SK-MEL-5 (cell line): ENCODE data around the gene MYBPC2. TPM values are rescaled to one million over a fixed set of nuclear protein-coding genes. Genes with fewer than 3 reads are reported as not detected.
A peak's percentile ranks its signal among the peaks of the same experiment; 100 is the strongest.
"Not testable (repeated sequence)": the region's sequence is repeated elsewhere in the genome, so short reads cannot be mapped to it uniquely, and the experiment has no call there.

Source experiments
- DNase-seq: peaks from one replicate; pipeline ENCODE4 v3.0.0-alpha.2; 2016; ENCODE audit warnings: low read depth, low spot score
- in situ Hi-C: cut with HindIII; loops from 2 replicates; pipeline ENCODE4 v1.10.0; 2016; ENCODE audit warnings: low sequenced_read_pairs, high pct_unique_total_duplicates, low pct_unique_long_range_greater_than_20kb
- total RNA-seq: library from RNA; depleted of rRNA; stranded (reverse); fragments of >200 nt; shearing (Covaris generic); gene quantifications from 2 replicates; pipeline ENCODE4 v1.2.3, GENCODE V29; 2014

Gene MYBPC2
- total RNA-seq, 1 experiment from 2014 or later: not detected

DNA sequence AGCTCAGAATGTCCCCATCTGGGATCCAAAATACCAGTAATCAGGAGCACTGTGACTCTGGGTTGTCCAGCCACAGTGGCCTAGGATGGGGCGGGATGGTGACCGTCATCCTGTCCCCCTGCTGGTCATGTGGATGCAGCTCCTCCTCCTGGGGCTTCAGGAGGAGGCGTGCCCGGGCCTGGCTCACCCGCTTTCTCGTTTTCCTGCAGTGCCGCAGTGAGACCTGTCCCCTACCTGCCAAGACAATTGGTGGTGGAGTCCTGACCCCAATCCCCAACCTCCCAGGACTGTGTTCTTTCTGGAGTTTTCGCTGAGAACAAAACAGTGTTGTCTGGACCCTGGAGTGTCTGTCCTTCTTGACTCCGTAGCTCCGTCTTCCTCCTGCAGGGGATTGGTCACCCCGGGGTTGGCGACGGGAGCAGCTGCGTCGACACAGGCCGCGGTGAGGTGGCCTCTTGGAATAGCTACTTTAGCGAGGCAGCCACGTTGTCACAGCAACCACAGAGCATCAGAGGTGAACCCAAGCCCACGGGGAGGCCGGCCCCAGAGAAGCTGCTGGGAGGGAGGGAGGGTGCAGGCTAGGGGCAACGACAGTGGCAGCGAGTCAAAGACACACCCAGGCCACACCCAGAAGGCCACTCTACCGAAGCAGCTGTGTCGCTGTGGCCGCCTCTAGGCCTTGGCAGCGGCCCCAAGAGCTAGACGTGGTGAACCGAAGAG, 33.5 kb downstream of the MYBPC2 start:
- no peak for DNase-seq

GRCh38 chr19:50466706-50467039, 34.0 kb downstream of the MYBPC2 start:
- DNase-seq: no peak
- in situ Hi-C loops: no loop called here

More for the DNA sequence above, 33.5 kb downstream of the MYBPC2 start:
- in situ Hi-C loops: no loop called here

- no peak for DNase-seq
- in situ Hi-C loops: no loop called here
Measured at GRCh38 chr19:50467566-50467965, 34.9 kb downstream of the MYBPC2 start.

DNA sequence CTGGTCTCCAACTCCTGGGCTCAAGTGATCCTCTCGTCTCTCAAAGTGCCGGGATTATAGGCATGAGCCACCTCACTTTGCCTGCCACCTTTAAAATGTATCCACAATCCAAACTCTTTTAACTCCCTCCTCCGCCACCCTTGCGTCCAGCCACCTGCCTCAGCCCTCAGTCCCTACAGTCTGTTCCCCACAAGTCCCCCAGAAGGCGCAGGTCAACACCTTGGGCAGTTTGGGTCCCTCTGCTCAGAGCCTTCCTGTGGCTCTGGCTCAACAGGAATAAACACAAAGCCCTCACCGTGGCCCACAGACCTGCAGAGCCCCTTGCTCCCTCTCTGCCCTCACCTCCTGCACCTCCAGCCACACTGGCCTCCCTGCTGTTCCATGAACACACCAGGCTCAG, 36.1 kb downstream of the MYBPC2 start:
- no peak for DNase-seq
- in situ Hi-C loops: no loop called here

GRCh38 chr19:50473336-50473735, 40.6 kb downstream of the MYBPC2 start:
- DNase-seq, in situ Hi-C loops: not testable (repeated sequence)

GRCh38 chr19:50475101-50475568, 42.4 kb downstream of the MYBPC2 start:
- DNase-seq: no peak
- in situ Hi-C loops: no loop called here

GRCh38 chr19:50475736-50476223, 43.1 kb downstream of the MYBPC2 start:
- DNase-seq: no peak
- in situ Hi-C loops: no loop called here

- peak; percentile 94 for DNase-seq
- in situ Hi-C loops: no loop called here
Measured at GRCh38 chr19:50476224-50476906, 43.7 kb downstream of the MYBPC2 start, which contains the start of the genes EMC10 and GARIN5A. EMC10 (plus strand) TSS chr19:50476507; CDS start chr19:50476545, 38 bp downstream. GARIN5A (minus strand) TSS chr19:50476848; CDS start chr19:50476388, 460 bp downstream.

GRCh38 chr19:50476907-50477238, 44.2 kb downstream of the MYBPC2 start:
- no peak for DNase-seq
- in situ Hi-C loops: no loop called here

DNA sequence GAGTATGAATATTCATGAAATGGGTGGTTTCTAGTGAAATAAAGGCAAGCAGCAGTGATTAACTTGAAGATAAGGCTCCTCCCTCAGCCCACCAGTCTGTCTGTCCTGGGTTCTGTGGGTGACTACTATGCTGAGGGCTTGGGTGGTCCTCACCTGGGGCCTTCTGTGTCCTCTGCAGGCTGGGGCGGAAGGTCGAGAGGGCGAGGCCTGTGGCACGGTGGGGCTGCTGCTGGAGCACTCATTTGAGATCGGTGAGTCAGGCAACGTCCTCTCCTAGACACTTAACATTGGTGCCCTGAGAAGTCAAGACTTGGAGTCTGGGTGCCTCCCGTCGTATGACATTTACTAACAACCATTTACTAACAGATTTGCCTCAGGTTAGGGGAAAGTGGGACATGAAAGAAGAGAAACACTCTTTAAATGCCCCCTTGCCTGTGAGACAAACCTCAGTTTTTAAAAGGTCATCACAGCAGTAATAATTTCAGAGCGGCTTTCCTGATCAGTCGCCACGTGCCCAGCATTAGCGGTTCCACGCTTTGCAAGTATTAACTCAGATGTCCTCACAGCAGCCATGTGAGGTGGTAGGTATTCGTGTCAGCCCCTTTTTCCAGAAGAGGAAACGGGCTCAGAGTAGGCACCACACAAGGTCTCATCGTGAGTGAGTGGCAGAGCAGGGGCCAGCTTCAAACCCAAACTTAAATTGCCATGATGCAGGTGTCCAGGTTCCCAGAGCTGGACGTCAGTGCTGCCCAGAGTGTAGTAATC, 45.2 kb downstream of the MYBPC2 start:
- in situ Hi-C loops: no loop called here
- DNase-seq: no peak

DNA sequence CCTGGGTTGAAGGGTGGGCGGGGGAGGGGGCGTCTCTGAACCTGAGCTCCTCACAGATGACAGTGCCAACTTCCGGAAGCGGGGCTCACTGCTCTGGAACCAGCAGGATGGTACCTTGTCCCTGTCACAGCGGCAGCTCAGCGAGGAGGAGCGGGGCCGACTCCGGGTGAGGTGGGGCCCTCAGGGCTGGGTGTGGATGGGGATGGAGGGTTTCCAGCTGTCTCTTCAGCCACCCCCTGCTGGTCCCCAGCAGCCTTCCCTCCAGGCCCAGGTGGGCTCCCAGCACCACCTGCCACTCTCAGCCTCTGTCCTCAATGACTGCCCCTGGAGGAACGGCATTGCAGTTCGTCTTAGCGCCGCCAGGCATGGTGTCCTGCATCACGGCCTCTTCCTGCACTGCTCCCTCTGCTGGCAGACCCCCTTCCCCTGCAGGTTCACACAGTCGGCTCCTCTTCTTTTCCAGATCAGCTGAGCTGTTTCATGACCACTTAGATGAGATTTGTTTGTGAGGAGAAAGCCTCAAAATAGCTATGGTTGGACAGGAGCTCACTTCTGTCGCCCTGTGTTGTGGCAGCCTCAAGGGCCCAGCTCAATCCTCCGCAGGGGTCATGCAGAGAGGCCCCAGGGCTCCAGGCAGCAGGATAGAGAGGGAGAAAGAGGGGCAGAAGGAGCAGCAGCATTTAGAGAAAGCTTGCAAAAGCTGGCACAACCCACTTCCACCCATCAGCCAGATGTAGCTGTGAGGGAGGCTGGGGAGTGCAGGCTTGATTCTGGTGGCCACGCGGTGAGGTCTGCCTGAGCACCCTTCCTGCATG, 46.4 kb downstream of the MYBPC2 start:
- DNase-seq: peak; percentile 64
- in situ Hi-C loops: no loop called here

DNA sequence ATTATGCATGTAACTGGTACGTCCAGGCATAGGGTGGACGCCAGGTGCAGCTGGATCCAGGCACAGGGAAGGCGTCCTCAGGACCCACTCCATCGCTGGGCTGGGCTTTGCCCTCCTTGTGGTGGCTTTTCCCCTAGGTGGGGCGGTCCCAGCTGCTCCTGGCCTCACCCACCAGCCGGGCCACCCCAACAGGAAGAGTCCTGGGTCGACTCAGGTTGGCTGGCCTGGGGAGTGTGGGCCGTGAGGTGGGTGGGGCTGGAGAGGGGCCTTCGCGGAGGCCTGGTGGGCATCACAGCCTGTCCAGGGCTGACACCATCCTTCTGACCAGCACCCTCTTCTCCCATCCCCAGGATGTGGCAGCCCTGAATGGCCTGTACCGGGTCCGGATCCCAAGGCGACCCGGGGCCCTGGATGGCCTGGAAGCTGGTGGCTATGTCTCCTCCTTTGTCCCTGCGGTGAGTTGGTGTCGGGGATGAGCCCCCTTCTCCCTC, 47.1 kb downstream of the MYBPC2 start:
- in situ Hi-C loops: no loop called here
- no peak for DNase-seq

DNA sequence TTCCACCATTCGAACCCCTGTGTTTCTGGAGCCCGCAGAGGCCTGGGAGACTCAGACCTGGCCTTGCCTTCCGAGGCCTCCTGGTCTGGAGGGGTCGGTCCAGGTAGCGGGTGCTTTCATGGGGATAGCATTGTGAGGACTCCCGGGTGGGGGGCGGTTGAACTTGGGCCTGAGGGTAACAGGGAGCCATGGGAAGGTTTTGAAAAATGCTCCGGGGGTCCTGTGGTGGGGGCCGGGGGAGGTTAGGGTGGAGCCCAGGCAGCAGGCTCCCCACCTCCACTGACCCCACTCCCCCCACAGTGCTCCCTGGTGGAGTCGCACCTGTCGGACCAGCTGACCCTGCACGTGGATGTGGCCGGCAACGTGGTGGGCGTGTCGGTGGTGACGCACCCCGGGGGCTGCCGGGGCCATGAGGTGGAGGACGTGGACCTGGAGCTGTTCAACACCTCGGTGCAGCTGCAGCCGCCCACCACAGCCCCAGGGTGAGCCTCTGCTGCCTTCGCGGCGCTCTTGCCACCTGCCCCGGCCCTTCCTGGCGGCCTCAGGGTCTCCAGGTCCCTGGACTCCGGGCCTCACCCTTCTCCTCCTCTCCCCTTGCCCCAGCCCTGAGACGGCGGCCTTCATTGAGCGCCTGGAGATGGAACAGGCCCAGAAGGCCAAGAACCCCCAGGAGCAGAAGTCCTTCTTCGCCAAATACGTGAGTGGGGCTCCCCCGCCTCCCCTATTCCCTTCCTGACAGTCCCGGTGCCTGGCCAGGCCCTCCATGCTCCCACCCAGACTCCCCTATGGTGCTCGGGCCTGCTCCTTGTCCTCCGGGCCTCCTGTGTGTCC, 47.8 kb downstream of the MYBPC2 start:
- in situ Hi-C loops: no loop called here
- no peak for DNase-seq

- no peak for DNase-seq
- in situ Hi-C loops: no loop called here
Measured at GRCh38 chr19:50481351-50482149, 48.9 kb downstream of the MYBPC2 start.

DNA sequence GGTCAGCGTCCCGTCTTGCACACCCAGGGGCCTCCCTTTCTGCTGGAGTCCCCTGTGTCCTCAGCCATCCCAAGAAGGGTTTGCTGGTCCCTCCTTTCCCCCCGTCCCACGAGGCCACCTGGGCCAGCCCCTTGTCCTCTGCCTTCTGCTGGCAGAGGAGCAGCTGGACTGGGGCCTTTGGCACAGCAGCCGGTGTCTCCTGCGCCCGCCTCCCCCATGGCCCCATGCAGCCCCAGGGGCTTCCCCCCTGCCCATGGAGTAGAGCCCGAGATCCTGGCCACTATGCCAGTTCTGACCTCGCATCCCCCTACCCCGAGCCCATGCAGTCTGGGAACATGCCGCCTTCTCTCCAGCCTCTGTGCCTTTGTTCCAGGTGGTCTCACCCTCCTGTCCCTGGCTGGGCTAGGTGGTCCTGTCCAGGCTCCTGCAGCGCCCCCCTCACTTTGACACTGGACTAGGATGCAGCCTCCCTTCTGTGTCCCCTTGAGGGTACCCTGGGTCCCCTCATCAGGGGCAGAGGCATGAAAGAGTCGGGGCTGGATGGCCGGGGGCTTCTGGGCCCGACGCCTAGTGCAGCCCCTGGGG, 49.7 kb downstream of the MYBPC2 start:
- DNase-seq: no peak
- in situ Hi-C loops: no loop called here

GRCh38 chr19:50482916-50483315, 50.2 kb downstream of the MYBPC2 start:
- in situ Hi-C loops: no loop called here
- DNase-seq: no peak
